Ramos (cell line): ENCODE results near the gene ING4.

Experiments used
- in situ Hi-C: fragments of 300-500 bp; cut with MboI; formaldehyde crosslinking; loops from one replicate; pipeline ENCODE4 v1.14.3; 2022; ENCODE audit warnings: low sequenced_read_pairs; ENCODE audit not compliant: unreplicated experiment

ING4 gene

GRCh38 chr12:6640497-6640896 lies 22.4 kb downstream of the ING4 start:
- in situ Hi-C loops: no loop called here

- in situ Hi-C loops: no loop called here
Measured at GRCh38 chr12:6639151-6639801, 23.6 kb downstream of the ING4 start.

DNA sequence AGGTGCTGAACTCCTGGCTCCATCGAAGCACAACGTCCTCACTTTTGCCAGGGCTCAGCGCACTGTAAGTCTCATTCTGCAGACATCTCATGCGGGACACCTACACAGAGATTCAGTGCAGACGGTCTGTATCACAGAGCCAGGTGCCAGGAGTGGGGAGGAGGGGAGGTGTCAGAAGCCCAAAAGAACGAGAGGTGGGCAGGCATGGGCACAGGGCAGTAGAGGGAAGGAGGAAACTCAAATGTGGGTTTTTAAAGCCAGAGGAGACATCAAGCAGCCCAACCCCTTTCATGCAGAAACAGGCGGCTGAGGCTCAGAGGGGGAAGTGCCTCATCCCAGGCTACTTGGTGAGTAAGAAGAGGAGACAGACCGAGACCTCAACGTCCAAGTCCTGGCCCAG lies 24.6 kb downstream of the ING4 start:
- in situ Hi-C loops: no loop called here

- in situ Hi-C loops: no loop called here
Measured at GRCh38 chr12:6635856-6636531, 26.9 kb downstream of the ING4 start, which contains the start of gene LPAR5. TSS of gene LPAR5 (minus strand) at chr12:6635959. CDS start at chr12:6621248, 14,711 bp downstream.

GRCh38 chr12:6635375-6635855 lies 27.5 kb downstream of the ING4 start:
- in situ Hi-C loops: no loop called here

- in situ Hi-C loops: no loop called here
Measured at GRCh38 chr12:6632026-6632983, 30.6 kb downstream of the ING4 start.

DNA sequence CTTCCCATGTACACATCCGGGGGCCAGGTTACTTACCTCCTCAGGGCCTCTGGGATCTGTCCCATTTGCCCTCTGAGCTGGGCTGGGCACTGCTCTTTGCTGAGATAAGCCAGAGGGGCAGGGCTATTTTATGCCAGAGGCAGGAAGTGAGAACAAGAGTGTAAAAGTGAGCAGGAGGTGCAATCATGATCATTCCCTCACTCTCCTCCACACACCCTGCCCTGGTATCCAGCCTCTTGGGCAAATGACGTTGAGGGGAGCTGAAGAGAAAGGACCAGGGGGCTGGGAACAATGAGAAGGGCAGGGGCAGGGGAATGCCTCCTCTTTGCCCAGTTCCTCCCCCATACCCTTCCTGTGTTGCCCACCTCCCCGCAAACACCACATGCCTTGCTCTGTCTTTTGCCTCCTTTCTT lies 31.4 kb downstream of the ING4 start:
- in situ Hi-C loops: no loop called here

GRCh38 chr12:6630736-6631135 lies 32.2 kb downstream of the ING4 start:
- in situ Hi-C loops: no loop called here

DNA sequence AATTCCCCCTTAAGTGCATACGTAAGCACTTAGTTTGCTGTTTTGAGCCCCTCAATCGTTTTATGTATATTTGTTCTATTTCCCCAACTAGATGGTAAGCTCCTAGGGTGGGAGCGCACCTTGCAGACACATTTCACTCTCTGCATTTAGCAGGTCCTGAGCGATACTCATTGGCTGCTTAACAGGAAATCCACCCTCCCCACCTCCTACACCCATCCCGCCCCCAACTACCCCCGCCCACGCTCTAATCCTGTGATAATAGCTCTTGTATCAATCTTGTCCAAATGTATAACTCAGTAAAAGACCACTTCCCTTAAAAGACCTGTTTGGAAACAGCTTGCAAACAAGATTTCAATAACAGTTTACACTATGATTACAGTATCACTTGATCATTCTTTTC lies 35.3 kb downstream of the ING4 start:
- in situ Hi-C loops: loop anchor here (10.0 kb wide), 1 partner anchor 207 kb away; no protein-coding TSS in a partner anchor

DNA sequence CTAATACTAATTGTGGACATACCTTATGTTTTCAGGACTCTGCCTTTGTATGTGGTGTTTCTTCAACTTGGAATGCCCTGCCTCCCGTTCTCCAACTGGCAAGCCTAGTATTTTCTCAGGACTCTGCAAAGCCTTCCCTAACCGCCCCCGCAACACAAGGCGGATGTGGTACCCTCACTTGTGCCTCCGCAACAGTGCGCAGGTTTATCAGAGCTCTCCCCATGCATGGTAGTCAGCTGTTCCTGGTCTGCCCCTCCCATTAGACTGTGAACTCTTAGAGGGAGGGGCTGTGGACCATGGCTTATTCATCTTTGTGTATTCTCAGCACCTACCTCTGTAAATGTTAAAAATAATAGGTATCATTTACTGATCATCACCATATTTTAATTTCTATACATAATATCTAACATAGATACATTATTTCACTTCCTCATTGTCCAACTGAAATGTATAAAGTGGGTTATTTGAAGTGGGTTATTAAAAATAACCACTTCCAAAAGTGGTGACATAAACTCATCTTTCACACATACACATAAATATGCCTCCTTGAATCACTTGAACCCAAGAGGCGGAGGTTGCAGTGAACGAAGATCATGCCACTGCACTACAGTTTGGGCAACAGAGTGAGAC lies 36.1 kb downstream of the ING4 start:
- in situ Hi-C loops: loop anchor here (10.0 kb wide), 1 partner anchor 208 kb away; no protein-coding TSS in a partner anchor

- in situ Hi-C loops: loop anchor here (10.0 kb wide), 1 partner anchor 214 kb away; no protein-coding TSS in a partner anchor
Measured at GRCh38 chr12:6620885-6621274, 42.0 kb downstream of the ING4 start.

DNA sequence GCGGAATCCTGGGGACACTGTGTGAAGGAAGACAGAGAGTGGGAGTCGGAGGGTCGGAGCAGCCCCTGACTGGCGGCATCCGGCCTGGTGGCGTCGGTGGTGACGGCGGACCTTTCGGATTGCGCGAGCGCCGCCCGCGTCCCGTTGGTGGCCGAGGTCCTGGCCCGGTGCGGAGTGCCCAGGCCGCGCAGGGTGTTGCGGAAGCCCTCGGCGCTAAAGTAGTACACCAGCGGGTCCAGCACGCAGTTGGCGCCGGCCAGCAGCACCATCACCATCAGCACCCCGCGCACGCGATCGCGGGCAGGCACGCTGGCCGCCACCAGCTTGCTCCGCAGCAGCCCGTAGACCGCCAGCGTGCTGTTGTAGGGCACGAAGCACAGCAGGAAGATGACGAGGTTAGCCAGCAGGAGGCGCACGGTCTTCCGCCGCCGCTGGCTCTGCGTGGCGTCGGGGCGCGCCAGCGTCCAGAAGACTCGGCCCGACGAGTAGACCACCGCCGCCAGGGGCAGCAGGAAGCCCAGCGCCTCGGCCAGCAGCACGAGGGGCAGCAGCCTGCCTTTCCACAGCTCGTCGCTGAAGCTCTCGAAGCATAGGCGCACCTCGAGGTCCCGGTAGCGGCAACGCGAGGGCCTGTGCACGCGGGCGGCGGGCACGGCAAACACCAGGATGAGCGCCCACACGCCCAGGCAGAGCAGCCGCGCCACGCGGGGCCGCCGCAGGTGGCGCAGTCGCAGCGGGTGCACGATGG lies 42.6 kb downstream of the ING4 start:
- in situ Hi-C loops: loop anchor here (10.0 kb wide), 1 partner anchor 214 kb away; no protein-coding TSS in a partner anchor

DNA sequence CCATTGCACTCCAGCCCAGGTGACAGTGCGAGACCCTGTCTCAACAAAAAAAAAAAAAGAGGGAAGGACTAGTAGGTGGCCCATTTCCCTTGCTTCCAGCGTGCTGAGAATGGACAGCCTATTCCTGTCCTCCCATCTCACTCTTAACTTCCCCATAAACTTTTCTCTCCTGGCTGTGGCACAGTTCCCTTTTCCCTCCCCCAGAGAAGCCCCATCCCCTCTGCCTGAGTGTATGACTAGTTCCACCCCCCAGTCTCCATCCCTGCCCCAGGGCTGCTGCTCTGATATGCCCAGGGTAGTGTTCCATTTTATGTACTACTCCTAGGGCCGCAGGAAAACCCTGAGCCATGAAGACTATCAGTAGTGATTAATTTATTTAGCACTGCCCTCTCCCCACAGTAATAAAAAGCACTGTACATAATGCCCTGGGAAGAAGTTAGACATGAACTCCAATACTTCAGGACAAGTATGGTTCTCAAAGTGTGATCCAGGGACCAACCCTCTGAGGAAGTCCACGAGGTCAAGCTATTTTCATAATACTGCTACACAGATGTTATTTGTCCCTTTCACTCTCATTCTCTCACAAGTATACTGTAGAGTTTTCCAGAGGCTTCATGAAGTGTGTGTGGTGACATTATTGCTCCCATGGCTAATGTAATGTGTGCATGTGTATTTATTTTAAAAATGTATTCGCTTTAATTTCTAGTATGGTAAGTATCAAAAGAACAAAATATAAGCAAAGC lies 44.3 kb downstream of the ING4 start:
- in situ Hi-C loops: loop anchor here (5.0 kb wide), 1 partner anchor 44 kb away; the partner anchor contains the start of gene ING4

DNA sequence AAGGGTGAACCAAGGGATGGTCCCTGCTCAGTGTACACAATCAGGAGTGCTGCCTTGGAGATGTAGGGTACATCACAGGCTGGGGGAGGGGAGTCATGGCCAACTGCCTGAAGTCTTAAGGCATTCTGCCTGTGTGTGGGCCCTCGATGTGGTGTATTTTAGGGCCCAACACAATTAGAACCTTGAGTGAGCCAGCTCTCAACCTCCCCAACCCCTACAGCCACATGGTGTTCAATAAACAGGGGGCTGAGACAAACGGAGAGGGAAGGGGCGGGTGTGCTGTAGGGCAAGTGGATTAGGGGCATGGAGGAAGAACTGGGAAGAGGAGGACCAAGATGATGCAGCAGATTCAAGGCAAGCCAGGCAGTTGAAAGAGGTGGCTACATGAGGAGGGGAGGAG lies 47.1 kb downstream of the ING4 start:
- in situ Hi-C loops: loop anchor here (5.0 kb wide), 1 partner anchor 46 kb away; the partner anchor contains the start of gene ING4

DNA sequence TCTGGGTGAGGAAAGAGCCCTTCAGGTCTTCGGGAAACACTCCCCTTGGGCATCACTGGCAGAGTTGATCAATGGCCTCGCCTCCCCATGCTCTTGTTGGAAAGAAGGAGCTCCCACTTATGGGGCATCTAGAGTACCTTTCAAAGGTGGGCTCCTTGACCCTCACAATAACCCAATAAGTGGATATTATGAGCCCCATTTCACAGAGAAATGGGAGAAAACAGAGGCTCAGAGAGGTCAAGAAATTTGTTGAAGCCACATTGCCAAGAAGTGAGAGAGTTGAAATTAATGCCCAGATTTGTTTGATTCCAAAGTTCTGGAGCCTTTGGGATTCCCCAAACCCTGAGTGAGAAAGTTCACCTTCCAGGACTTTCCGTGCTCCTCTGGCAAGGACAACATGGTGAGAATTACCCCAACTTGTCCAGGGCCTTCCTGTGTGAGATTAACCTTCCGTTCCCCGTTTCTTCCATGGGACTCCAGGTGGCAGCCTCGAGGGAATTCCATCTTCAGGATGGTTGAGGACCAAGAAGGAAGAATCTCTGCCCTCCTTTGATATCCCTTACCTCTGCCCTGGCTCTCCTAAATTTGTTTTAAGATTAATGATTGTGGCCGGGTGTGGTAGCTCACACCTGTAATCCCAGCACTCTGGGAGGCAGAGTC lies 48.3 kb downstream of the ING4 start:
- in situ Hi-C loops: loop anchor here (5.0 kb wide), 1 partner anchor 48 kb away; the partner anchor contains the start of gene ING4

GRCh38 chr12:6613776-6614512 lies 49.0 kb downstream of the ING4 start:
- in situ Hi-C loops: no loop called here
